Ishikawa (cell line): Measurements from ENCODE around the gene LUZP2.

ENCODE experiments used
- CEBPB ChIP-seq: IDR thresholded peaks from 2 replicates; pipeline ENCODE4 v1.6.1; 2012
- CREB1 ChIP-seq: IDR thresholded peaks from 2 replicates; pipeline ENCODE4 v1.6.1; 2012; ENCODE audit warnings: low read depth
- EGR1 ChIP-seq: IDR thresholded peaks from 2 replicates; pipeline ENCODE4 v1.6.1; 2012
- EP300 ChIP-seq: IDR thresholded peaks from 2 replicates; pipeline ENCODE4 v1.6.1; 2012; ENCODE audit warnings: borderline replicate concordance
- FOXM1 ChIP-seq: IDR thresholded peaks from 2 replicates; pipeline ENCODE4 v1.6.1; 2012; ENCODE audit warnings: low read depth, borderline replicate concordance
- MAX ChIP-seq: IDR thresholded peaks from 2 replicates; pipeline ENCODE4 v1.6.1; 2012
- NFIC ChIP-seq: IDR thresholded peaks from 2 replicates; pipeline ENCODE4 v1.6.1; 2012
- RAD21 ChIP-seq: IDR thresholded peaks from 2 replicates; pipeline ENCODE4 v1.6.1; 2012; ENCODE audit warnings: low read depth
- REST ChIP-seq: IDR thresholded peaks from 2 replicates; pipeline ENCODE4 v1.6.1; 2012; ENCODE audit warnings: low read depth, mild to moderate bottlenecking
- TAF1 ChIP-seq: IDR thresholded peaks from 2 replicates; pipeline ENCODE4 v1.6.1; 2012; ENCODE audit warnings: low read depth, mild to moderate bottlenecking
- TCF12 ChIP-seq: IDR thresholded peaks from 2 replicates; pipeline ENCODE4 v1.6.1; 2012; ENCODE audit warnings: low read depth
- TEAD4 ChIP-seq: IDR thresholded peaks from 2 replicates; pipeline ENCODE4 v1.6.1; 2012
- USF1 ChIP-seq: IDR thresholded peaks from 2 replicates; pipeline ENCODE4 v1.6.1; 2012
- YY1 ChIP-seq: IDR thresholded peaks from 2 replicates; pipeline ENCODE4 v1.6.1; 2012; ENCODE audit warnings: low read depth
- ZBTB7A ChIP-seq: IDR thresholded peaks from 2 replicates; pipeline ENCODE4 v1.6.1; 2012; ENCODE audit warnings: low read depth

The LUZP2 gene

GRCh38 chr11:24619900-24620299 lies 123.0 kb downstream of the LUZP2 start:
- TF ChIP-seq EP300 (no peak), CREB1 (no peak), REST (no peak), TAF1 (no peak), USF1 (no peak), MAX (no peak), NFIC (no peak), CEBPB (no peak), YY1 (no peak), FOXM1 (no peak), RAD21 (no peak)

GRCh38 chr11:24622262-24622661 lies 125.4 kb downstream of the LUZP2 start:
- no peak for TF ChIP-seq MAX
- no peak for TF ChIP-seq ZBTB7A
- TF ChIP-seq CREB1, result no peak
- no peak for TF ChIP-seq EGR1
- TF ChIP-seq USF1, result no peak
- TF ChIP-seq REST, result no peak
- no peak for TF ChIP-seq TAF1
- no peak for TF ChIP-seq FOXM1
- TF ChIP-seq TCF12, result no peak
- no peak for TF ChIP-seq NFIC
- no peak for TF ChIP-seq YY1
- no peak for TF ChIP-seq TEAD4
- TF ChIP-seq RAD21, result no peak
- TF ChIP-seq EP300, result no peak
- TF ChIP-seq CEBPB, result no peak

GRCh38 chr11:24623121-24623520 lies 126.3 kb downstream of the LUZP2 start:
- TF ChIP-seq RAD21 (no peak), TCF12 (no peak)

GRCh38 chr11:24624432-24624831 lies 127.6 kb downstream of the LUZP2 start:
- TF ChIP-seq TAF1 (no peak), MAX (no peak), REST (no peak), FOXM1 (no peak), EGR1 (no peak), TCF12 (no peak), EP300 (no peak), CEBPB (no peak), ZBTB7A (no peak), CREB1 (no peak), USF1 (no peak), RAD21 (no peak), TEAD4 (no peak), NFIC (no peak), YY1 (no peak)
